ENCODE measurements around the gene TMEM175.

DNA sequence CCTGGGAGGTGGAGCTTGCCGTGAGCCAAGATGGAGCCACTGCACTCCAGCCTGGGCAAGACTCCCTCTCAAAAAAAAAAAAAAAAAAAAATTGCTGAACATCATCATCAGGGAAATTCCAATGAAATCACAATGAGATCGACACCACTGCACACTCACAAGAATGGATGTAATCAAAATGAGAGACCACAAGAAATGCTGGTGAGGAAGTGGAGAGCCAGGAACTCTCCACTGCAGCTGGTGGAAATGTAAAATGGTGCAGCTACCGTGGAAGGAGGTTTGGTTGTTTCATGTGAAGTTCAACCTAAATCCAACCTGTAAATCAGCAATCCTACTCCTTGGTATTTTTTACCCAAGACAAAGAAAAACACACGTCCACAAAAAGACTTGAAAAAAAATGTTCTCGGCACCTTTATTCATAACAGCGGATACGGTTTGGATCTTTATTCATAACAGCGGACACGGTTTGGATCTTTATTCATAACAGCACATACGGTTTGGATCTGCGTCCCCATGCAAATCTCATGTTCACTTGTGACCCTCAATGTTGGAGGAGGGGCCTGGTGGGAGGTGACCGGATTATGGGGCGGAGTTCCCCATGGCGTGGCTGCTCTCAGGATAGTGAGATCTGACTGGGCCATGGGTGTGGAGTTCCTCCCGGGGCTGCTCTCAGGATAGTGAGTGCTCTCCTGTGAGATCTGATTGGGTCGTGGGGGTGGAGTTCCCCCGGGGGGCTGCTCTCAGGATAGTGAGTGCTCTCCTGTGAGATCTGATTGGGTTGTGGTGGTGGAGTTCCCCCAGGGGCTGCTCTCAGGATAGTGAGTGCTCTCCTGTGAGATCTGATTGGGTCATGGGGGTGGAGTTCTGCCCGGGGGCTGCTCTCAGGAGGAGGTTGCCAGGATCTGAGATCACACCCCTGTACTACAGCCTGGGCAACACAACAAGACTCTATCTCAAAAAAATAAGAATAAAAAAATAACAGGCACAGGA, 7.9 kb upstream of the TMEM175 start:
- TF ChIP-seq, protein P1, sequence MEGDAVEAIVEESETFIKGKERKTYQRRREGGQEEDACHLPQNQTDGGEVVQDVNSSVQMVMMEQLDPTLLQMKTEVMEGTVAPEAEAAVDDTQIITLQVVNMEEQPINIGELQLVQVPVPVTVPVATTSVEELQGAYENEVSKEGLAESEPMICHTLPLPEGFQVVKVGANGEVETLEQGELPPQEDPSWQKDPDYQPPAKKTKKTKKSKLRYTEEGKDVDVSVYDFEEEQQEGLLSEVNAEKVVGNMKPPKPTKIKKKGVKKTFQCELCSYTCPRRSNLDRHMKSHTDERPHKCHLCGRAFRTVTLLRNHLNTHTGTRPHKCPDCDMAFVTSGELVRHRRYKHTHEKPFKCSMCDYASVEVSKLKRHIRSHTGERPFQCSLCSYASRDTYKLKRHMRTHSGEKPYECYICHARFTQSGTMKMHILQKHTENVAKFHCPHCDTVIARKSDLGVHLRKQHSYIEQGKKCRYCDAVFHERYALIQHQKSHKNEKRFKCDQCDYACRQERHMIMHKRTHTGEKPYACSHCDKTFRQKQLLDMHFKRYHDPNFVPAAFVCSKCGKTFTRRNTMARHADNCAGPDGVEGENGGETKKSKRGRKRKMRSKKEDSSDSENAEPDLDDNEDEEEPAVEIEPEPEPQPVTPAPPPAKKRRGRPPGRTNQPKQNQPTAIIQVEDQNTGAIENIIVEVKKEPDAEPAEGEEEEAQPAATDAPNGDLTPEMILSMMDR (conservative IDR thresholded peaks at IDR 0.05; ENCODE audit: low read depth, low read length): no peak
- TF ChIP-seq EZH2 (IDR thresholded peaks at IDR 0.05; ENCODE audit: low read length, unreplicated experiment): no peak

Measured in PC-3 (cell line).